Measurements from ENCODE around the gene ARCN1.
A peak's percentile ranks its signal among the peaks of the same experiment; 100 is the strongest.
"Not testable (repeated sequence)": the region's sequence is repeated elsewhere in the genome, so short reads cannot be mapped to it uniquely, and the experiment has no call there.

ARCN1 gene

DNA sequence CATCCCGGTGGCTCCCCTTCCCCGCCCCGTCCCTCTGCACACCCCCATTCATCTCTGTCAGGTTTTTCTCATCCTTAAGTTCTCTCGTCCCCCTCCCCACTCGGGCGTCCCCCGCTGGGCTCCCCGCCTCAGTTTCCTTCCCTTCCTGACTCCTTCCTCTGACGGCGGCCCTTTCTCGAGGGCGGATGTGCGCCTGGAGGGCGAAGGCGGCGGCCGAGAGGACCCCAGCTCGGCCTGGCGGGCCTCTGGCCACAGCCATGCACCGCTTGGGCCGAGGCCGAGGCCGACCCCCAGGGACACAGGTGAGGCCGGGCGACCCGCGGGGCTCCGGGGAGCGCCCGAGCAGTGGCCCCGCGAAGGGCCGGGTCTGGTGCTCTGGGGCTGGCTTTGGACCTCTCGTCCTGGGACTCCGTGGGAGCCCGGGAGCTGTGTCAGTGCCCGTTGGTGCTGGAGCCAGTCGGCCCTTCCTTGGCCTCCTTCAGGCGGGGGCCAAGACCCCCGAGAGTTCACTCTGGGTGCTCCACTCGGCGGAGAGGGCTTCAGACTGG is 38.1 kb downstream of the ARCN1 start:
- H2BK15ac ChIP-seq (ENCODE audit: low read length): peak overlapping the region; percentile 95
- WGBS, 2 donors (ENCODE audit: extremely low coverage in 2 of 2, insufficient read length in 2 of 2, insufficient replicate concordance in 1 of 2): no CpG with 5 or more reads among the region's 42 CpGs
- peak overlapping the region in 1 of 2 donors; percentile 50 for H3K4me3 ChIP-seq (ENCODE audit: low read length in 2 of 2)
- no peak overlapping the region for H4K91ac ChIP-seq (ENCODE audit: low read depth, low read length, poor library complexity)
- H3K23ac ChIP-seq (ENCODE audit: low read depth, low read length, poor library complexity): no peak overlapping the region
- H4K8ac ChIP-seq (ENCODE audit: low read depth, low read length): no peak overlapping the region
- H3K4me1 ChIP-seq (ENCODE audit: control insufficient read depth in 2 of 2, insufficient read depth in 1 of 2, low read depth in 1 of 2, low read length in 2 of 2): peaks cover 29 to 54% of the 10 kb centered on the region in 2 donors
- peak overlapping the region; percentile 33 for H2BK12ac ChIP-seq (ENCODE audit: low read length)
- no peak for DNase-seq (ENCODE audit: low spot score)
- H3K79me1 ChIP-seq (ENCODE audit: low read depth, low read length): peaks cover 3% of the 10 kb centered on the region
- no peak overlapping the region for H3K4ac ChIP-seq (ENCODE audit: low read length)
- H3K14ac ChIP-seq (ENCODE audit: low read length): no peak overlapping the region
- no peak overlapping the region for H3K27ac ChIP-seq (replicated peaks; ENCODE audit: low read length)
- H3K9me3 ChIP-seq (replicated peaks in 1 of 2; ENCODE audit: control insufficient read depth in 2 of 2, insufficient read depth in 1 of 2, low read depth in 1 of 2, low read length in 2 of 2): peaks cover 0 to 6% of the 10 kb centered on the region in 2 donors
- H2BK5ac ChIP-seq (ENCODE audit: low read length): no peak overlapping the region
- no peak overlapping the region for H2BK120ac ChIP-seq (ENCODE audit: low read depth, low read length)
- peak overlapping the region; percentile 87 for H2AK5ac ChIP-seq (ENCODE audit: low read depth, low read length)
- H3K4me2 ChIP-seq (ENCODE audit: insufficient read depth, low read length, poor library complexity, severe bottlenecking): peak overlapping the region; percentile 51
- H2AFZ ChIP-seq (ENCODE audit: low read length): peak overlapping the region; percentile 42
- H3K27me3 ChIP-seq (ENCODE audit: control insufficient read depth in 3 of 3, insufficient read depth in 3 of 3, low read depth in 1 of 3, low read length in 3 of 3): peaks cover 0 to 34% (median 27%) of the 10 kb centered on the region in 3 experiments
- H3K9ac ChIP-seq (ENCODE audit: low read depth, low read length, poor library complexity): peak overlapping the region; percentile 64
- H3K18ac ChIP-seq (ENCODE audit: low read length): peak overlapping the region; percentile 95
- no peaks in the 10 kb centered on the region for H3K36me3 ChIP-seq (replicated peaks in 1 of 2; ENCODE audit: control insufficient read depth in 2 of 2, insufficient read depth in 2 of 2, low read length in 2 of 2)

GRCh38 chr11:118610773-118611432 is 38.7 kb downstream of the ARCN1 start:
- H4K91ac ChIP-seq (ENCODE audit: low read depth, low read length, poor library complexity): no peak overlapping the region
- H2BK12ac ChIP-seq (ENCODE audit: low read length): no peak overlapping the region
- peak overlapping the region; percentile 95 for H3K18ac ChIP-seq (ENCODE audit: low read length)
- no peak overlapping the region for H3K4ac ChIP-seq (ENCODE audit: low read length)
- H3K79me1 ChIP-seq (ENCODE audit: low read depth, low read length): peaks cover 3% of the 10 kb centered on the region
- H2AFZ ChIP-seq (ENCODE audit: low read length): no peak overlapping the region
- H3K9ac ChIP-seq (ENCODE audit: low read depth, low read length, poor library complexity): no peak overlapping the region
- H3K9me3 ChIP-seq (replicated peaks in 1 of 2; ENCODE audit: control insufficient read depth in 2 of 2, insufficient read depth in 1 of 2, low read depth in 1 of 2, low read length in 2 of 2): peaks cover 0 to 6% of the 10 kb centered on the region in 2 donors
- H3K4me2 ChIP-seq (ENCODE audit: insufficient read depth, low read length, poor library complexity, severe bottlenecking): peak overlapping the region; percentile 51
- no peak overlapping the region for H2BK5ac ChIP-seq (ENCODE audit: low read length)
- peak overlapping the region in 1 of 2 donors; percentile 50 for H3K4me3 ChIP-seq (ENCODE audit: low read length in 2 of 2)
- H3K36me3 ChIP-seq (replicated peaks in 1 of 2; ENCODE audit: control insufficient read depth in 2 of 2, insufficient read depth in 2 of 2, low read length in 2 of 2): no peaks in the 10 kb centered on the region
- H2AK5ac ChIP-seq (ENCODE audit: low read depth, low read length): peak overlapping the region; percentile 87
- H3K23ac ChIP-seq (ENCODE audit: low read depth, low read length, poor library complexity): no peak overlapping the region
- no peak overlapping the region for H4K8ac ChIP-seq (ENCODE audit: low read depth, low read length)
- H3K27ac ChIP-seq (replicated peaks; ENCODE audit: low read length): no peak overlapping the region
- H3K27me3 ChIP-seq (ENCODE audit: control insufficient read depth in 3 of 3, insufficient read depth in 3 of 3, low read depth in 1 of 3, low read length in 3 of 3): peaks cover 0 to 34% (median 27%) of the 10 kb centered on the region in 3 experiments
- no peak overlapping the region for H3K14ac ChIP-seq (ENCODE audit: low read length)
- 100% methylated on average over 1 to 2 of the region's 54 CpGs for WGBS, 2 donors (ENCODE audit: extremely low coverage in 2 of 2, insufficient read length in 2 of 2, insufficient replicate concordance in 1 of 2)
- H2BK120ac ChIP-seq (ENCODE audit: low read depth, low read length): no peak overlapping the region
- no peak for DNase-seq (ENCODE audit: low spot score)
- peaks cover 29 to 53% of the 10 kb centered on the region in 2 donors for H3K4me1 ChIP-seq (ENCODE audit: control insufficient read depth in 2 of 2, insufficient read depth in 1 of 2, low read depth in 1 of 2, low read length in 2 of 2)
- H2BK15ac ChIP-seq (ENCODE audit: low read length): peak overlapping the region; percentile 95

DNA sequence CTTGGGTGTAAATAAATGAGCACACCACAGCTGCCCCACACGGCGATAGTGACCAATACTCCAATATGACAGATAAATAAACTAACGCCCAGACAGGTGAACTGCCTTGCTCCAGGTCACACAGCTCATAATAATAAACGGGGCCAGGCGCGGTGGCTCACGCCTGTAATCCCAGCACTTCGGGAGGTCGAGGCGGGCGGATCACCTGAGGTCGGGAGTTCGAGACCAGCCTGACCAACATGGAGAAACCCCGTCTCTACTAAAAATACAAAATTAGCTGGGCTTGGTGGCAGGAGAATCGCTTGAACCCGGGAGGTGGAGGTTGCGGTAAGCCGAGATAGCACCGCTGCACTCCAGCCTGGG is 39.2 kb downstream of the ARCN1 start:
- not testable (repeated sequence) for H3K14ac ChIP-seq (ENCODE audit: low read length); H3K4ac ChIP-seq (ENCODE audit: low read length); H3K4me2 ChIP-seq (ENCODE audit: insufficient read depth, low read length, poor library complexity, severe bottlenecking); DNase-seq (ENCODE audit: low spot score); H2BK15ac ChIP-seq (ENCODE audit: low read length); H2BK120ac ChIP-seq (ENCODE audit: low read depth, low read length); H2AFZ ChIP-seq (ENCODE audit: low read length); H2AK5ac ChIP-seq (ENCODE audit: low read depth, low read length); H3K36me3 ChIP-seq (replicated peaks in 1 of 2; ENCODE audit: control insufficient read depth in 2 of 2, insufficient read depth in 2 of 2, low read length in 2 of 2); H2BK12ac ChIP-seq (ENCODE audit: low read length); H3K23ac ChIP-seq (ENCODE audit: low read depth, low read length, poor library complexity); H3K9ac ChIP-seq (ENCODE audit: low read depth, low read length, poor library complexity); H3K9me3 ChIP-seq (replicated peaks in 1 of 2; ENCODE audit: control insufficient read depth in 2 of 2, insufficient read depth in 1 of 2, low read depth in 1 of 2, low read length in 2 of 2); H3K4me3 ChIP-seq (ENCODE audit: low read length in 2 of 2); H3K27ac ChIP-seq (replicated peaks; ENCODE audit: low read length); H4K91ac ChIP-seq (ENCODE audit: low read depth, low read length, poor library complexity); H2BK5ac ChIP-seq (ENCODE audit: low read length); H3K79me1 ChIP-seq (ENCODE audit: low read depth, low read length); H3K18ac ChIP-seq (ENCODE audit: low read length); H4K8ac ChIP-seq (ENCODE audit: low read depth, low read length)
- peaks cover 29 to 53% of the 10 kb centered on the region in 2 donors for H3K4me1 ChIP-seq (ENCODE audit: control insufficient read depth in 2 of 2, insufficient read depth in 1 of 2, low read depth in 1 of 2, low read length in 2 of 2)
- no CpG with 5 or more reads among the region's 19 CpGs for WGBS, 2 donors (ENCODE audit: extremely low coverage in 2 of 2, insufficient read length in 2 of 2, insufficient replicate concordance in 1 of 2)
- peaks cover 0 to 34% (median 27%) of the 10 kb centered on the region in 3 experiments for H3K27me3 ChIP-seq (ENCODE audit: control insufficient read depth in 3 of 3, insufficient read depth in 3 of 3, low read depth in 1 of 3, low read length in 3 of 3)

GRCh38 chr11:118612378-118612777 is 40.2 kb downstream of the ARCN1 start:
- Histone ChIP-seq H4K8ac (ENCODE audit: low read depth, low read length) (no peak overlapping the region), H3K18ac (ENCODE audit: low read length) (peak overlapping the region; percentile 83), H3K9ac (ENCODE audit: low read depth, low read length, poor library complexity) (no peak overlapping the region), H3K4me2 (ENCODE audit: insufficient read depth, low read length, poor library complexity, severe bottlenecking) (no peak overlapping the region), H3K36me3 (replicated peaks in 1 of 2; ENCODE audit: control insufficient read depth in 2 of 2, insufficient read depth in 2 of 2, low read length in 2 of 2) (no peaks in the 10 kb centered on the region), H3K4me1 (ENCODE audit: control insufficient read depth in 2 of 2, insufficient read depth in 1 of 2, low read depth in 1 of 2, low read length in 2 of 2) (peaks cover 33 to 53% of the 10 kb centered on the region in 2 donors), H2AK5ac (ENCODE audit: low read depth, low read length) (peak overlapping the region; percentile 27), H3K23ac (ENCODE audit: low read depth, low read length, poor library complexity) (no peak overlapping the region), H3K4ac (ENCODE audit: low read length) (no peak overlapping the region), H3K9me3 (replicated peaks in 1 of 2; ENCODE audit: control insufficient read depth in 2 of 2, insufficient read depth in 1 of 2, low read depth in 1 of 2, low read length in 2 of 2) (peaks cover 0 to 6% of the 10 kb centered on the region in 2 donors), H3K27ac (replicated peaks; ENCODE audit: low read length) (no peak overlapping the region), H2BK120ac (ENCODE audit: low read depth, low read length) (no peak overlapping the region), H3K79me1 (ENCODE audit: low read depth, low read length) (peaks cover 3% of the 10 kb centered on the region), H3K14ac (ENCODE audit: low read length) (no peak overlapping the region), H2BK12ac (ENCODE audit: low read length) (no peak overlapping the region), H3K4me3 (ENCODE audit: low read length in 2 of 2) (no peak overlapping the region), H2BK5ac (ENCODE audit: low read length) (no peak overlapping the region), H2BK15ac (ENCODE audit: low read length) (no peak overlapping the region), H4K91ac (ENCODE audit: low read depth, low read length, poor library complexity) (no peak overlapping the region), H3K27me3 (ENCODE audit: control insufficient read depth in 3 of 3, insufficient read depth in 3 of 3, low read depth in 1 of 3, low read length in 3 of 3) (peaks cover 0 to 34% (median 27%) of the 10 kb centered on the region in 3 experiments), H2AFZ (ENCODE audit: low read length) (peak overlapping the region; percentile 25)
- DNase-seq (ENCODE audit: low spot score): no peak
- no CpG with 5 or more reads among the region's 7 CpGs for WGBS, 2 donors (ENCODE audit: extremely low coverage in 2 of 2, insufficient read length in 2 of 2, insufficient replicate concordance in 1 of 2)

All from neuronal stem cell (in vitro differentiated cells).